Adrenal gland (tissue), 12 donors: ENCODE results near the gene PPT2. TPM values are rescaled to one million over a fixed set of nuclear protein-coding genes. Genes with fewer than 3 reads are reported as not detected.
A peak's percentile ranks its signal among the peaks of the same experiment; 100 is the strongest.

Source experiments
- DNase-seq, 7 donors: peaks; one replicate each; pipeline ENCODE4 v3.0.0-alpha.2; 2019 to 2020
- H3K27ac ChIP-seq, 5 donors: fragments of 200-600 bp; sonication (generic) in 4 of 5; 1 replicate in 3 of 5; 2 replicates in 2 of 5; pipeline versions ENCODE4 v1.5.1 to v1.8.0; 2016 to 2020; ENCODE audit warnings: mild to moderate bottlenecking in 1 of 5
- H3K27me3 ChIP-seq: fragments of 200-600 bp; 2 replicates; pipeline ENCODE4 v1.8.0; 2021
- H3K36me3 ChIP-seq, 2 donors: fragments of 200-600 bp; replicated peaks in 1 of 2; 1 replicate in 1 of 2; 2 replicates in 1 of 2; pipeline versions ENCODE4 v1.5.1 to v1.8.0; 2018 to 2022
- H3K4me1 ChIP-seq, 2 donors: fragments of 200-600 bp; replicated peaks in 1 of 2; 1 replicate in 1 of 2; 2 replicates in 1 of 2; pipeline versions ENCODE4 v1.5.1 to v1.8.0; 2018 to 2021
- H3K4me3 ChIP-seq, 4 donors: fragments of 200-600 bp; sonication (generic) in 3 of 4; one replicate each; pipeline ENCODE4 v1.5.1; 2016 to 2018
- H3K9me3 ChIP-seq, 3 donors: fragments of 200-600 bp; sonication (generic) in 1 of 3; replicated peaks in 1 of 3; 1 replicate in 2 of 3; 2 replicates in 1 of 3; pipeline versions ENCODE4 v1.5.1 to v1.8.0; 2016 to 2021
- CTCF ChIP-seq, 6 experiments: fragments of 450-650 bp in 4 of 6; fragments of 200-600 bp in 2 of 6; sonication (generic) in 1 of 6; IDR thresholded peaks; 1 replicate in 5 of 6; 2 replicates in 1 of 6; pipeline versions ENCODE4 v1.5.1 to v1.8.0; 2016 to 2021; ENCODE audit warnings: antibody characterized with exemption in 6 of 6, mild to moderate bottlenecking in 2 of 6, moderate library complexity in 1 of 6
- POLR2A ChIP-seq, 2 donors: fragments of 450-650 bp; IDR thresholded peaks; one replicate each; pipeline ENCODE4 v1.6.1; 2017; ENCODE audit warnings: antibody characterized with exemption in 2 of 2, mild to moderate bottlenecking in 2 of 2, moderate library complexity in 1 of 2
- WGBS, 4 donors: extraction: QIAGEN DNeasy Blood & Tissue Kit in 2 of 4; methylation state at CpG; one replicate each; pipeline versions ENCODE4 v1.1.5 to v1.1.7; 2013 to 2017; 5-methylcytosine and 5-hydroxymethylcytosine counted together
- intact Hi-C, 2 donors: fragments of 100-400 bp; cut with DNase I; formaldehyde crosslinking; loops; one replicate each; pipeline versions ENCODE4 v1.14.1 to v1.15.0; 2022 to 2023
- polyA plus RNA-seq, 3 donors: library from polyadenylated mRNA; stranded (reverse); fragments of 200-250 nt in 2 of 3; fragments of 350-450 nt in 1 of 3; fragmentation: Illumina TruSeq in 1 of 3; extraction: RNeasy Lipid Tissue Mini Kit (QIAGEN cat#74804) in 1 of 3; gene quantifications; one replicate each; pipeline ENCODE4 v1.2.3, GENCODE V29; 2013 to 2014
- total RNA-seq, 9 donors: library from RNA; depleted of rRNA in 4 of 9; stranded (reverse); fragments of >200 nt in 4 of 9; fragments of 120-200 nt in 1 of 9; fragmentation: NEBNext Ultra II Directional in 1 of 9; extraction: Animal tissue kit (Norgen Biotek cat#: 25700) in 1 of 9; gene quantifications; one replicate each; pipeline versions ENCODE4 v1.1.0 to v1.2.4, GENCODE V29; 2013 to 2023
- donor health status: healthy with polysubstance abuse.
- donor health status: Bipolar disorder and iron deficiency.
- donor health status: DM: yes; HTN: yes; CAD: no.
- donor health status: DM: no; HTN: no; CAD: no.
- donor health status: DM: no; HTN: no; CAD: no.
- donor health status: DM: yes; HTN: yes; CAD: no.

PPT2 gene
- total and polyA plus RNA-seq, 12 donors = 10.4 to 33.6 (median 23.1) TPM

- TF ChIP-seq CTCF (IDR thresholded peaks at IDR 0.05) (no peak), POLR2A (IDR thresholded peaks at IDR 0.05) (no peak)
- WGBS, 4 donors = 86 to 96% (median 93%) methylated on average over 4 of the region's 4 CpGs
- DNase-seq = no peak
- Histone ChIP-seq H3K36me3 (no peaks in the 10 kb centered on the region), H3K4me1 (peaks cover 1 to 5% of the 10 kb centered on the region in 2 donors), H3K9me3 (no peaks in the 10 kb centered on the region), H3K27me3 (no peaks in the 10 kb centered on the region), H3K27ac (no peak overlapping the region), H3K4me3 (no peak overlapping the region)
- intact Hi-C loops = no loop called here
These were observed 6.4 kb upstream of the PPT2 start for GRCh38 chr6:32147401-32148132.

DNA sequence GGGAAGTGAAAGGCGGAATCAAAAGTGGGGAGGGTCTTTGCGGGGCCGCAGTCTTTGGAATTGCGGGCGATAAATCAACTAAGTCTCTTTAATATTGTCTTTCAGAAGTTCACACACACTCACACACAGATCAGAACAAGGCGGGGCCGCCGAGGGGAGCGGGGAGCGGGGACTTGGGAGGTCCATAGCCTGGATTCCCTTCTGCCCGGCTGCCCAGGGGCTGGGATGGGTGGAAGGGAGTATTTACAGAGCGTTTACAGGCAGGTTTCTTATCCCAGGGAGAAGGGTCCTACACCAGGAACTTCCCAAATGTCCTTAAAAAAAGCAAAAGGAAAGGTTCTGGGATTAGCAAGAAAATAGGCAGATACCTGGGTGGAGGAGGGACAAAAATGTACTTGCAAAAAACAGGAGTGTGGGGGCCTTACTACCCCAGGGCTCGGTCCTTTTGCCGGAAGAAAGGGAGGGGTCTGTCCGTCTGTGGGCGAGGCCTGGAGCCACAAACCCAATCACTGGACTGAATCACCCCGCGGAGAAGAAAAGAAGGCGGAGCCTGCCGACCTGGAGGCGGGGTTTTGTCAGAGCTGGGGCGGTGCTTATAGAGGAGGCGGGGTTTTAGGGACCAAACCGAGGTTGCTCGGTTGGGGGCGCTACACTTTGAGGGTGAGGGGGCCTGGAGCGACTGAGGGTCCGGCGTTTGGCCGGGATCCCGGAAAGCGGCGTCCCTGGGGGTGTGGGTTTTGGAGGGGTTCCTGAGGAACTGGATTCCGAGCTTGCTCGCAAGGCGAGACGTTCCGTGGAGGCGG is 5.5 kb upstream of the PPT2 start:
- intact Hi-C loops = no loop called here
- no peak overlapping the region for H3K27ac ChIP-seq
- WGBS, 4 donors = 47 to 57% (median 49%) methylated on average over 38 to 39 of the region's 39 CpGs
- no peaks in the 10 kb centered on the region for H3K36me3 ChIP-seq
- peak overlapping the region in 1 of 4 donors; percentile 29 for H3K4me3 ChIP-seq
- no peaks in the 10 kb centered on the region for H3K9me3 ChIP-seq
- peak; percentile 52 to 81 (median 63) for DNase-seq
- TF ChIP-seq POLR2A (IDR thresholded peaks at IDR 0.05) (no peak), CTCF (IDR thresholded peaks at IDR 0.05) (no peak)
- H3K4me1 ChIP-seq = peaks cover 7 to 13% of the 10 kb centered on the region in 2 donors
- no peaks in the 10 kb centered on the region for H3K27me3 ChIP-seq

GRCh38 chr6:32149092-32149755 is 4.7 kb upstream of the PPT2 start:
- Histone ChIP-seq H3K4me1 (peaks cover 7 to 13% of the 10 kb centered on the region in 2 donors), H3K9me3 (no peaks in the 10 kb centered on the region), H3K27me3 (no peaks in the 10 kb centered on the region), H3K4me3 (peak overlapping the region in 1 of 4 donors; percentile 29), H3K36me3 (no peaks in the 10 kb centered on the region), H3K27ac (no peak overlapping the region)
- no peak for DNase-seq
- intact Hi-C loops = no loop called here
- TF ChIP-seq CTCF (IDR thresholded peaks at IDR 0.05) (no peak), POLR2A (IDR thresholded peaks at IDR 0.05) (no peak)
- WGBS, 4 donors = 50 to 65% (median 59%) methylated on average over 18 to 47 of the region's 47 CpGs
